DMS 273 treated with DMSO at 0.1 percent for 48 hours (cell line): Measurements from ENCODE around the gene DEPDC4.
A peak's percentile ranks its signal among the peaks of the same experiment; 100 is the strongest.
"Not testable (repeated sequence)": the region's sequence is repeated elsewhere in the genome, so short reads cannot be mapped to it uniquely, and the experiment has no call there.

Source experiments
- DNase-seq: peaks from one replicate; lab custom pipeline; 2025; lab: John Stamatoyannopoulos, UW

The DEPDC4 gene

DNA sequence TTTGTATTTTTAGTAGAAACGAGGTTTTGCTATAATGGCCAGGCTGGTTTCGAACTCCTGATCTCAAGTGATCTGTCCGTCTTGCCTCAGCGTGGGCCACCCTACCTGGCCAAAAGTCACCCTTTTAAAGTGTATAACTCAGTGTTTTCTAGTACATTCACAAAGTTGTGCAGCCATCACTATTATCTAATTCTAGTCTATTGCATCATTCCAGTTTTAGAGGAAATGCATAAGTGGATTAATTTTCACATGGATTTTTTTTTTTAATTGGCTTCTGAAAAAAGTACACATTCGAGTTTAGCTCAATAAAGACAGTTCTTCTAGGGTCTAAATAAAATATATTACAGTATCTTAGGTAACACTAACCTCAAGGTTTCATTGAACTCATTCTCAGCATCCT lies 3.7 kb downstream of the DEPDC4 start:
- no peak for DNase-seq

DNA sequence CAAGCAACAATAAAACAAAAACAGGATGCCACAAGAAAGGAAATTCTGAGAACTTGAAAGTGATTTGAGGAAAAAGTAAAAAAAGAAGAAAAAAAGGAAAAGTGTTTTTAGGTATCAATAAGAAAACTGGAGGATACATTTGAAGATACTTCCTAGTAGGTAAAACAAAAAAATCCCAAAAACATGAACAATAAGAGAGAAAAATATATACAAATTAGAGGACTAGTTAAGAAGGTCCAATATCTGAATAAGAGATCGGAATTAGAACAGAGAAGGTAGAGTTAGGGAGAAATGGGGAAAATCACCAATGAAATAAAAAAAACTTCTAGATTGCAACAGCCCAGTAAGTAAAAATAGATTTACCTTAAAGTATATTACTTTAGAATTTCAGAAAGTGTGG lies 8.8 kb downstream of the DEPDC4 start:
- no peak for DNase-seq

- no peak for DNase-seq
Measured at GRCh38 chr12:100254876-100255275, 12.0 kb downstream of the DEPDC4 start.

DNA sequence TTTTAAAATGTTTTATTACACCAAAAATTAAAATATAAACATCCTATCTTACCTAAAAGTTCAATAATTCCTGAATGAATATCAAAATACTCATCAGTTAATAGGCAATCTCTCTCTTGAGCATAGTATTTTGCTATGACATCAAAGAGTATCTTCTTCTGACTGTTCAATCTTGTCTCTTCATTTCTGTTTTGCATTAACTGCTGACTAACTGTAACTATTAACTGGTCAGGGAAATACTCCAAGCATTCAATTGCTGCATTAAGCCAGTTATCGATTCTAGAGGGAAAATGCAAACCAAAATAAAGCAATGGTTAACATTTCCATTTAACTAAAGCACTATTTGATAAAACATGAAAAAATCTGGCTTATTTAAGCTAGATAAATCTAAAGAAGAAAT lies 13.4 kb downstream of the DEPDC4 start:
- DNase-seq, result no peak

GRCh38 chr12:100251917-100252316 lies 15.0 kb downstream of the DEPDC4 start:
- DNase-seq, result no peak

GRCh38 chr12:100249941-100250340 lies 16.9 kb downstream of the DEPDC4 start:
- DNase-seq, result no peak

GRCh38 chr12:100248886-100249285 lies 18.0 kb downstream of the DEPDC4 start:
- DNase-seq, result no peak

DNA sequence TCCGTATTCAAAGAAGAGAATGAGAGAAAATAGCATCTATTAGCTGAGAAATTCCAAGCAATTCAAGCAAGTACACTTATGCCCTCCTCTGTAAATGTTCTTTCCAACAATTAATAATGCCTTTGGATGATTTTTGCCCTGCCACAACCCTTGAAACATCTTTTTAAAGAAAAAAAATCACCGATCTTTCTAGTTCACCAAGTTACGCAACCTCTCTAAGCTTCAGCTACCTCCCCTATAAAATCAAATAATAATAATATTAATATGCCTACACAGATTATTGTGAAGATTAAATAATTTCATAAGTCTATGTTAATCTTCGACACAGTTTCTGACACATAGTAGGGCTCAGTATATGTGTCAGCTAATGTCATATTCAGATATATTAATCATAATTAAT lies 19.1 kb downstream of the DEPDC4 start:
- DNase-seq, result no peak

DNA sequence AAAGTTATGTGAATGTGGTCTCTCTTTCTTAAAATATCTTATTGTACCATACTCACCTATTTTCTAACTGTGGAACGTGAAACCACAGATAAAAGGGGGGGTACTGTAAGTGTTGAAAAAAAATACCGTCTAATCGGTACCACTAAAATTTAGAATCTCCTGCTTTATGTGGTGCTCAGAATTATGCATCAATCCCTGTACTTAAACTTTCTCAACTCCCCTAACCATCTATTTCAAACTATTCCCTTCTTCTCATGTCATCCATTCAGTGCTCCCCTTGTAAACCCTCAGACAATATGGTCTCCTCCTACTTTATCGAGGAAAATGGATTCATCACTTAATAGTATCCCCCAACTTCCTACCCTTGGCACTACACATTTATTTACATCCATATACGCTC lies 23.7 kb downstream of the DEPDC4 start:
- no peak for DNase-seq

- no peak for DNase-seq
Measured at GRCh38 chr12:100239589-100239988, 27.3 kb downstream of the DEPDC4 start.

DNA sequence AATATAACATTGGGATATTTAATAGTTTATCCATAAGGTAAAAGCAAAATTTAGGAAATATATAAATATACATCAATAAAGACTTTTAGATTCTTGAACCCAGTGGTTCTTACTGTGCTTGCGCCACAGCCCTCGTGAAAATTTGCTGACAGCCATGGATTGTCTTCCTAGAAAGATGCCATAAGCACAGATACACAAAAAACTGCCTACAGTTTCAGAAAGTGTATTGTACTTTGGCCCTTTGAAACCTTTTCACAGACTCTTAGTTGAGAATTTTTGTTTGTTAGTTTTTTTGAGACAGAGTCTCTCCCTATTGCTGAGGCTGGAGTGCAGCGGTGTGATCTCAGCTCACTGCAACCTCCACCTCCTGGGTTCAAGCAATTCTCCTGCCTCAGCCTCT lies 28.1 kb downstream of the DEPDC4 start:
- no peak for DNase-seq

DNA sequence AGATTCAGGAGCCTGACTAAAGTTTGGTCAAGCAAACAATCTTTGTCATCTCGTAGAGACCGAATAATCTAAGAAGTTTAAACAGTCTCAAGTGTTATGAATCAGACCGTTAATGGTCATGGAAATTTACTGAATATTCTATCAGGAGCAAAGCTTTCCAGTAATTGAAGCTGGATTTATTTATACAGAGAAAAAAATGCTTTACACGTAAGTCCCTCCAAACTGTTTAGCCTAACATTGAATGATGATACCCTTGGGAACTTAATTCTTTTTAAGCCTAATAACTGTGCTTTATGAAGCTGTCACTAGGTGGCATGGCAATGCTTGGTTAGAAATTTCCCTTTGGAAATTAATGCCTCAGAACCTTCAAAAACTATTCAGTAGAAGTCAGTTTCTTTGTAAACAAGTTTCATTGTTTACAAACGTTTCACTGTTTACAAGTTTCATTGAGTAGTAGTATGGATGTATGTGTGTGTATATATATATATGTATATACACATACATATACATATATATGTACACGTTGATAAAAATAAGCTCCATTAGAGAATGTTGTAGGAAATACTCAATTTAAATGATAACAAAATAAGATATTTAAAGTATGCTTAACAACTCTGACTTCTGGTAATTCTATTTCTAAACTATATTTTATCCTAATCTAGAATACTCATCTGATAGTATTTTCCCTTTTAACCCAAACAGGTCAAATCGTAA lies 32.1 kb downstream of the DEPDC4 start:
- peak; percentile 6 for DNase-seq

DNA sequence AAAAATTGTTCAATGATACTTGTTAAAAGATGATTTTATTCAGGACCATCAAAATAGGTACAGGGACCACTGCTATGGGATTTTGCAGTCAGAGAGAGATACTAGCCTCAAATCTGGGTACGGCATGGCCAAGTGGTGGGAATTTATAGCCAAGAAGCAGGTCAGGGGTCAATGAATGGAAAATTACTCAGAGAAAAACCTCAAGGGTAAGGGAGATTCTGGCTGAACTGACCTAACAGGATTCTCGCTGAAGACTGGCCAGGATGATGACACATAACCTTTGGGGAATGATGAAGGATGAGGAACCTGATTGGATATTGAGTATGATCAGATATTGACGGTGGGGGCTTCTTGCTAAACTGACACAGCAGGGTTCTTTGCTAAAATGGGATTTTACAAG lies 32.7 kb downstream of the DEPDC4 start:
- DNase-seq, result no peak

GRCh38 chr12:100231873-100232272 lies 35.0 kb downstream of the DEPDC4 start:
- not testable (repeated sequence) for DNase-seq

- DNase-seq, result no peak
Measured at GRCh38 chr12:100229876-100230275, 37.0 kb downstream of the DEPDC4 start.

GRCh38 chr12:100229036-100229635 lies 37.7 kb downstream of the DEPDC4 start:
- no peak for DNase-seq

GRCh38 chr12:100225491-100225890 lies 41.4 kb downstream of the DEPDC4 start:
- no peak for DNase-seq

- not testable (repeated sequence) for DNase-seq
Measured at GRCh38 chr12:100222173-100222572, 44.7 kb downstream of the DEPDC4 start.

GRCh38 chr12:100221523-100221922 lies 45.4 kb downstream of the DEPDC4 start:
- no peak for DNase-seq

GRCh38 chr12:100219328-100220109 lies 47.4 kb downstream of the DEPDC4 start:
- DNase-seq, result no peak

DNA sequence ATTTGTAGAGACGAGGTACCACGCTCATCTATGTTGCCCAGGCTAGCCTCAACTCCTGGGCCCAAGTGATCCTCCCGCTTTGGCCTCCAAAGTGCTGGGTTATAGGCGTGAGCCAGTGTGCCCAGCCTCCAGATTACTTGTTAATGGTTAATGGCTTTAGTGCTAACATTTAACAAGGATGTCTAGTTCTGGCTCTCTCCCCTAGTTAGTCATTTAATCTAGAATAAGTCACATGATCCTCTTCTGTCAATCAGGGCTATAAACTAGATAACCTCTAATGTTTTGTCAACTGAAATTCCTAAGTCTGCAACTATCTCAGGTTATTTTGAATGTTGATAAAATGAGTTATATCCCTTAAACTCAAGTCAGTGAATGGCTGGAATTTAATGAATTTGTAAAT lies 50.5 kb downstream of the DEPDC4 start:
- no peak for DNase-seq

- no peak for DNase-seq
Measured at GRCh38 chr12:100215209-100215608, 51.7 kb downstream of the DEPDC4 start.

GRCh38 chr12:100214518-100214917 lies 52.4 kb downstream of the DEPDC4 start:
- DNase-seq, result no peak
